H9 (cell line): ENCODE measurements around the gene CFAP107. TPM values are rescaled to one million over a fixed set of nuclear protein-coding genes. Genes with fewer than 3 reads are reported as not detected.
"Not testable (repeated sequence)": the region's sequence is repeated elsewhere in the genome, so short reads cannot be mapped to it uniquely, and the experiment has no call there.

ENCODE experiments used
- DNase-seq: peaks from one replicate; pipeline ENCODE4 v3.0.0-alpha.2; 2017
- H2AFZ ChIP-seq: one replicate; pipeline ENCODE4 v1.6.1; 2013; ENCODE audit warnings: mild to moderate bottlenecking, low read length, control low read depth, moderate library complexity
- H2AK5ac ChIP-seq: 2 replicates; pipeline ENCODE4 v1.6.1; 2013; ENCODE audit warnings: low read length, control low read depth, mixed read lengths; ENCODE audit not compliant: insufficient read length
- H2BK120ac ChIP-seq: one replicate; pipeline ENCODE4 v1.6.1; 2013; ENCODE audit warnings: low read depth, mild to moderate bottlenecking, low read length, control low read depth, inconsistent platforms; ENCODE audit not compliant: poor library complexity, severe bottlenecking
- H2BK12ac ChIP-seq: 2 replicates; pipeline ENCODE4 v1.6.1; 2013; ENCODE audit warnings: low read length, control low read depth, mixed read lengths, low read depth; ENCODE audit not compliant: insufficient read length
- H2BK15ac ChIP-seq: 2 replicates; pipeline ENCODE4 v1.6.1; 2013; ENCODE audit warnings: low read depth, low read length, control low read depth
- H2BK20ac ChIP-seq: one replicate; pipeline ENCODE4 v1.6.1; 2013; ENCODE audit warnings: low read depth, mild to moderate bottlenecking, low read length, control low read depth, inconsistent platforms; ENCODE audit not compliant: poor library complexity, severe bottlenecking
- H2BK5ac ChIP-seq: 2 replicates; pipeline ENCODE4 v1.6.1; 2013; ENCODE audit warnings: low read length, control low read depth, mixed read lengths; ENCODE audit not compliant: insufficient read length
- H3K14ac ChIP-seq: 2 replicates; pipeline ENCODE4 v1.6.1; 2013; ENCODE audit warnings: low read length, control low read depth; ENCODE audit not compliant: insufficient read depth
- H3K18ac ChIP-seq: 2 replicates; pipeline ENCODE4 v1.6.1; 2013; ENCODE audit warnings: low read depth, mild to moderate bottlenecking, mixed read lengths, low read length, control low read depth; ENCODE audit not compliant: insufficient read length
- H3K23ac ChIP-seq: 2 replicates; pipeline ENCODE4 v1.6.1; 2013; ENCODE audit warnings: low read length, control low read depth, mixed read lengths, low read depth; ENCODE audit not compliant: insufficient read length
- H3K23me2 ChIP-seq: 2 replicates; pipeline ENCODE4 v1.6.1; 2013; ENCODE audit warnings: low read depth, mild to moderate bottlenecking, mixed read lengths, low read length, control low read depth; ENCODE audit not compliant: insufficient read length, poor library complexity, severe bottlenecking
- H3K27ac ChIP-seq: 2 replicates; pipeline ENCODE4 v1.5.1; 2013; ENCODE audit warnings: low read length, control low read depth, mixed read lengths, low read depth; ENCODE audit not compliant: insufficient read length
- H3K27me3 ChIP-seq: 2 replicates; pipeline ENCODE4 v1.6.1; 2013; ENCODE audit warnings: low read length, control low read depth, inconsistent platforms; ENCODE audit not compliant: insufficient read depth
- H3K4ac ChIP-seq: 2 replicates; pipeline ENCODE4 v1.6.1; 2013; ENCODE audit warnings: low read depth, mild to moderate bottlenecking, control low read depth, inconsistent platforms, low read length, moderate library complexity
- H3K4me1 ChIP-seq: 2 replicates; pipeline ENCODE4 v1.6.1; 2013; ENCODE audit warnings: low read length, control low read depth, inconsistent platforms; ENCODE audit not compliant: insufficient read depth
- H3K4me2 ChIP-seq: 2 replicates; pipeline ENCODE4 v1.6.1; 2013; ENCODE audit warnings: low read length, control low read depth, mixed read lengths; ENCODE audit not compliant: insufficient read length, insufficient read depth
- H3K56ac ChIP-seq: 2 replicates; pipeline ENCODE4 v1.6.1; 2013; ENCODE audit warnings: low read depth, mild to moderate bottlenecking, mixed read lengths, low read length, control low read depth; ENCODE audit not compliant: insufficient read length
- H3K79me1 ChIP-seq: 2 replicates; pipeline ENCODE4 v1.6.1; 2013; ENCODE audit warnings: low read depth, mild to moderate bottlenecking, moderate library complexity, low read length, control low read depth, inconsistent platforms; ENCODE audit not compliant: insufficient read depth, poor library complexity, severe bottlenecking
- H3K79me2 ChIP-seq: 2 replicates; pipeline ENCODE4 v1.6.1; 2013; ENCODE audit warnings: low read length, control low read depth, inconsistent platforms; ENCODE audit not compliant: insufficient read depth
- H3K9ac ChIP-seq: 2 replicates; pipeline ENCODE4 v1.6.1; 2013; ENCODE audit warnings: low read length, control low read depth, mixed read lengths; ENCODE audit not compliant: insufficient read length; ENCODE audit errors: extremely low read depth
- H3K9me3 ChIP-seq: one replicate; pipeline ENCODE4 v1.6.1; 2013; ENCODE audit warnings: low read depth, low read length, inconsistent platforms; ENCODE audit not compliant: control insufficient read depth
- H3T11ph ChIP-seq: one replicate; pipeline ENCODE4 v1.6.1; 2013; ENCODE audit warnings: mild to moderate bottlenecking, low read length, control low read depth, inconsistent platforms
- H4K20me1 ChIP-seq: one replicate; pipeline ENCODE4 v1.6.1; 2013; ENCODE audit not compliant: control insufficient read depth, insufficient read length, insufficient read depth
- H4K5ac ChIP-seq: 2 replicates; pipeline ENCODE4 v1.6.1; 2013; ENCODE audit warnings: low read depth, mild to moderate bottlenecking, mixed read lengths, low read length, control low read depth; ENCODE audit not compliant: insufficient read length
- H4K8ac ChIP-seq: replicated peaks from 2 replicates; pipeline ENCODE4 v1.6.1; 2013; ENCODE audit warnings: low read length, control low read depth, mixed read lengths, low read depth; ENCODE audit not compliant: insufficient read length
- H4K91ac ChIP-seq: 2 replicates; pipeline ENCODE4 v1.6.1; 2013; ENCODE audit warnings: low read depth, mild to moderate bottlenecking, moderate library complexity, mixed read lengths, low read length, control low read depth; ENCODE audit not compliant: insufficient read length
- H3K27ac Mint-ChIP-seq, 3 experiments: 2 replicates in 2 of 3; 3 replicates in 1 of 3; pipeline ENCODE4 v1.8.0; 2020 to 2021; ENCODE audit warnings: mixed read lengths in 3 of 3, mild to moderate bottlenecking in 1 of 3, moderate library complexity in 1 of 3
- H3K27me3 Mint-ChIP-seq: 2 replicates; pipeline ENCODE4 v1.8.0; 2021; ENCODE audit warnings: low read depth, mild to moderate bottlenecking, moderate library complexity, mixed read lengths
- H3K36me3 Mint-ChIP-seq, 3 experiments: 2 replicates in 2 of 3; 3 replicates in 1 of 3; pipeline ENCODE4 v1.8.0; 2020 to 2021; ENCODE audit warnings: low read depth in 3 of 3, mixed read lengths in 3 of 3; ENCODE audit not compliant: insufficient read depth in 1 of 3
- H3K4me1 Mint-ChIP-seq, 2 experiments: 2 replicates each; pipeline ENCODE4 v1.8.0; 2020; ENCODE audit warnings: mixed read lengths in 2 of 2
- H3K4me3 Mint-ChIP-seq, 2 experiments: 2 replicates in 1 of 2; 3 replicates in 1 of 2; pipeline ENCODE4 v1.8.0; 2020 to 2021; ENCODE audit warnings: mild to moderate bottlenecking in 2 of 2, mixed read lengths in 2 of 2, moderate library complexity in 1 of 2
- H3K9me3 Mint-ChIP-seq, 2 experiments: 2 replicates in 1 of 2; 3 replicates in 1 of 2; pipeline ENCODE4 v1.8.0; 2020; ENCODE audit warnings: mild to moderate bottlenecking in 2 of 2, mixed read lengths in 2 of 2, moderate library complexity in 1 of 2
- WGBS: extraction: QIAGEN DNeasy Blood & Tissue Kit; methylation state at CpG from one replicate; pipeline ENCODE4 v1.1.7; 2013; ENCODE audit warnings: missing lambda C conversion rate, low lambda C conversion rate, mixed read lengths; ENCODE audit not compliant: insufficient read length; ENCODE audit errors: extremely low coverage; 5-methylcytosine and 5-hydroxymethylcytosine counted together
- total RNA-seq: library from RNA; stranded (reverse); gene quantifications from 2 replicates; pipeline ENCODE4 v1.2.1, GENCODE V29; 2021
- TF ChIP-seq, protein P1 (sequence below): fragments of 200-600 bp; sonication (generic); conservative IDR thresholded peaks from 3 replicates; pipeline ENCODE4 v1.8.0; 2021; ENCODE audit warnings: antibody characterized with exemption, mild to moderate bottlenecking

The CFAP107 gene
- total RNA-seq, 1 experiment from 2014 or later, result not detected

DNA sequence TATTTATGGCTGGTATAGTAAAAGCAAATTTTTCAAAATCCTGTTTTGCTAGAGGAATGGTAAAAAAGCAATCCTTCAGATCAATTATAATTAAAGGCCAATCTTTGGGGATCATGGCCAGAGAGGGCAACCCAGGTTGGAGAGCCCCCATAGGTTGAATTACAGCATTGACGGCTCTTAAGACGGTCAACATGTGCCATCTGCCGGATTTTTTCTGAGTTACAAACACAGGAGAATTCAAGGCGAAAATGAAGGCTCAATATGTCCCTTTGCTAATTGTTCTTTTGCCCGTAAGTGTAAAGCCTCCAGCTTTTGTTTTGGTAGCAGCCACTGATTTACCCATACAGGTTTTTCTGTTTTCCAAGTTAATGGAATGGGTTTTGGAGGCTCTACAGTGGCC lies 35.5 kb downstream of the CFAP107 start:
- not testable (repeated sequence) for H3K27me3 Mint-ChIP-seq, H3K36me3 Mint-ChIP-seq, H2AFZ ChIP-seq, H3K4me2 ChIP-seq, H3K23me2 ChIP-seq, H2BK120ac ChIP-seq, H3K4me1 ChIP-seq, H3K27ac Mint-ChIP-seq, H3T11ph ChIP-seq, H3K27ac ChIP-seq, H3K9ac ChIP-seq, H3K27me3 ChIP-seq, H4K5ac ChIP-seq, H4K8ac ChIP-seq, H3K14ac ChIP-seq, H3K79me2 ChIP-seq, H2BK12ac ChIP-seq, H2BK15ac ChIP-seq, H2BK5ac ChIP-seq, H3K23ac ChIP-seq, H2BK20ac ChIP-seq, H3K56ac ChIP-seq, H2AK5ac ChIP-seq, H3K18ac ChIP-seq, H4K91ac ChIP-seq, DNase-seq, H3K79me1 ChIP-seq, H4K20me1 ChIP-seq, H3K4me3 Mint-ChIP-seq, H3K4ac ChIP-seq
- H3K9me3 ChIP-seq, result peaks cover 12% of the 10 kb centered on the region
- Mint-ChIP-seq H3K4me1 (peaks cover 8 to 13% of the 10 kb centered on the region in 2 experiments), H3K9me3 (peaks cover 22% of the 10 kb centered on the region in 2 experiments)
- no CpG with 5 or more reads among the region's 5 CpGs for WGBS
- TF ChIP-seq, protein P1, sequence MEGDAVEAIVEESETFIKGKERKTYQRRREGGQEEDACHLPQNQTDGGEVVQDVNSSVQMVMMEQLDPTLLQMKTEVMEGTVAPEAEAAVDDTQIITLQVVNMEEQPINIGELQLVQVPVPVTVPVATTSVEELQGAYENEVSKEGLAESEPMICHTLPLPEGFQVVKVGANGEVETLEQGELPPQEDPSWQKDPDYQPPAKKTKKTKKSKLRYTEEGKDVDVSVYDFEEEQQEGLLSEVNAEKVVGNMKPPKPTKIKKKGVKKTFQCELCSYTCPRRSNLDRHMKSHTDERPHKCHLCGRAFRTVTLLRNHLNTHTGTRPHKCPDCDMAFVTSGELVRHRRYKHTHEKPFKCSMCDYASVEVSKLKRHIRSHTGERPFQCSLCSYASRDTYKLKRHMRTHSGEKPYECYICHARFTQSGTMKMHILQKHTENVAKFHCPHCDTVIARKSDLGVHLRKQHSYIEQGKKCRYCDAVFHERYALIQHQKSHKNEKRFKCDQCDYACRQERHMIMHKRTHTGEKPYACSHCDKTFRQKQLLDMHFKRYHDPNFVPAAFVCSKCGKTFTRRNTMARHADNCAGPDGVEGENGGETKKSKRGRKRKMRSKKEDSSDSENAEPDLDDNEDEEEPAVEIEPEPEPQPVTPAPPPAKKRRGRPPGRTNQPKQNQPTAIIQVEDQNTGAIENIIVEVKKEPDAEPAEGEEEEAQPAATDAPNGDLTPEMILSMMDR, result peak; percentile 47; the same call in 2 of the 3 replicates
